HG03432 (cell line): ENCODE data around the gene CACNA1C.

Experiments used
- ATAC-seq: cut with Tn5 transposase; IDR thresholded peaks from one replicate; pipeline ENCODE4 v1.9.1; 2021; ENCODE audit warnings: mild to moderate bottlenecking, moderate library complexity; ENCODE audit not compliant: unreplicated experiment

The CACNA1C gene

DNA sequence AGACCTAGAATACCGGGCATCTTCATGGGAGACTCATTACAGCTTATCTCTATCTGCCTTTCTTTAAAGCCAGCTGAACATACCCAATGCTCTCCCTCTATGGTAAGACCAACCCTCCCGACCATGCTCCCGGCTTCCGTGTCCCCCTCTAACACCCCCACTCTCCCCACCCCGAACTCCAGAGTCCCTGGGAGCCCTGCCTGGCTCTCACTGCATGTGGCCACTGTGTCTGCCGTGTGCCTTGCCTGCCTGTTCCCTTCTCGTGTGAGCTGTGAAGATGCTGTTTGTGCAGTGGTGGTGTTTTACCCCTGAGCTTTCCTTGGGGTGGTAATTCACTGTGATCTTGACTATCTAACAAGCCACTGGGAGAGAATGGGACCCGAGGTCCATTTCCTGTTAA lies 595.6 kb downstream of the CACNA1C start:
- ATAC-seq: no peak

DNA sequence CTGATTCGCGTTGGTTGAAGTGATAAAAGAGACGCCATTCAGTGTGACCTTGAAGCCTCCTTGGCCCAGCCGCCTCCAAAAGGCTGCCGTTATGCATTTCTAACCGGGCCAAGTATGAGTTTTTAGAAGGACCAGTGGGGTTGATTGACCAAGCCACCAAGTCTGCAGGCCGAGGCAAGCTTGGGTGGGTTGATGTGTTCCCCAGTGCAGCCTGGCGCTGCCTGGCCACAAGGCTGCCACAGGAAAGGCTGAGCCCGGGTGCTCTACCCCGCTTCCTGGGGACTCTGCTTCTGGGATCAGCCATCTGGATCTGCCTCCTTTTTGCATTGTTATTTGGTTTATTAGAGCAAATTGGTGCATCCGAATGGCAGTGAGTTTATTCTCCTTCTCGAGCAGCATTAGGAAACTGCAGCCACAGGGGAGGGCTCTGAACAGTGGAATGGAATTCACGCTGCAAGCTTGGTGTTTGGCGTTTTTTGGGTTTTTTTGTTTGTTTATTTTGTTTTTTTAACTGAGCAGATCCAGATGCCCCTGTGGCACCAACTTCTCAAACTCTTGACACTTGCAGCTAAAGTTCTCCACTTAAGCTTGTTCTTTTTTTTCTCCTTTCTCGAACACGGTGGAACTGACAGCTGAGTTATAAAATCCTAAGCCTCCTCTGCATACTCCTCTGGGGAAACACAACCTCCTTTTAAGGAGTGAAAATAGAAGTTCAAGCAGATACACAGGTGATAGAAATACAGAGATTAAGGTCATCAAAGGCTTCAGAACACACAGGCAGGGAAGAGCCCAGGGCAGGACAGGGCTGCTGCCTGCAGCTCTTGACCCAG lies 596.6 kb downstream of the CACNA1C start:
- ATAC-seq: no peak

DNA sequence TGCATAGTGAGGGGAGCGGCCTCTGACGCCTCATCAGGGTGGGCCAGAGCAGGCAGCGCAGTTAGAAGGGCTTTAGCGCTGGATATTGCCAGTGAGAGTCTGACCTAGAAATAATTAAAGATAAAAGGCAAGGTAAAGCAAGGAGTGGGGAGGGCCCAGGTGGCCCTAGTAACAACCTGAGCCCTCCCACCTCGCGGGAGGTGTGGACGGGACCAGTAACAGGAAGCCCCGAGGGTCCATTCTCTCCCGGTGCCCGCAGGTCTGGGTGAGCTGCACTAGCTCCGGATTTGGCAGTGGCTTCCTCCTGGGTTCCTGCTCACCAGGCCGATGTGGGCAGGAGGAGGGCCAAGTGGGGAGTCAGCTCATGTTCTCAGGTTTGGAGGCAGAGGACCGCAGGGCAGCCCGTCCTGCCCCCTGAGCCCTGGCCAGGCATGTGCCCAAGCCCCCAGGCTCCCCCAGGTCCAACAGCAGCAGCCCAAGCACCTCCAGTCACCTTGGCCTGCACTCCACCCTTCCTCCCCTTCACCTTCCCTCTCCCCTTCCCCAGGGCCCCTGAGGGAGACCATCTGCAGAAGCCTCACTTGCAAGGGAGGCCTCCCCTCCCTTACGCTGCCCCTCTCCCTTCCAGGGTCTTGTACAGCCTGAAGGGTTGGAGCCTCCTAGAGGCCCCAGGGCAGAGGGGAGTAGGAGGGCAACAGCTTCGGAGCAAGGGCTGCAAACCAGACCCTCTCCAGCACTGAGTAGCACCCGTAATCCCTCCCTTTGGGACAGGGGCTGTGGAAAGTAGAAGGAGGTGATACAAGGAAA lies 597.7 kb downstream of the CACNA1C start:
- ATAC-seq: no peak

GRCh38 chr12:2651068-2651965 lies 598.5 kb downstream of the CACNA1C start:
- ATAC-seq: no peak

GRCh38 chr12:2652011-2652400 lies 599.2 kb downstream of the CACNA1C start:
- ATAC-seq: no peak

GRCh38 chr12:2652401-2653081 lies 599.8 kb downstream of the CACNA1C start:
- ATAC-seq: no peak

GRCh38 chr12:2653461-2653965 lies 600.7 kb downstream of the CACNA1C start:
- no peak for ATAC-seq

DNA sequence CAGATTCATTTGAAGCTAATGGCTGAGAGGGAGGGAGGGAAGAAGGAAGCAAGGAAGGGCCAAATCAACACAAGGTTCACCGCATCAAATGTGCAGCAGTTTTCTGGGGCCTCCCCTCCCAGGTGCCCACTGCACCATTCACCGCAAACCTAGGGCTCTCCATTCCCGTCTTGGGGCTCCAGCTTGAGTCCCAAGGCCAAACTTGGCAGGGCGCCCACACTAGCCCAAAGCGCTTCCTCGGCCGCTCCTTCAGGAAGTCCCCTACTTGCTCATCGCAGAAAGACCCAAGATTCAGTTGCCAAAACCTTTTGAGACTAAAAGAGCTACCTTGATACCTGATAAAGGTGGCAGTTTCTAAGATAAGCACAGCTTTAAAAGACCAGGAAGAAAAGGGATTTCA lies 601.5 kb downstream of the CACNA1C start:
- no peak for ATAC-seq

- no peak for ATAC-seq
Observed at GRCh38 chr12:2654741-2655140, 602.0 kb downstream of the CACNA1C start.

DNA sequence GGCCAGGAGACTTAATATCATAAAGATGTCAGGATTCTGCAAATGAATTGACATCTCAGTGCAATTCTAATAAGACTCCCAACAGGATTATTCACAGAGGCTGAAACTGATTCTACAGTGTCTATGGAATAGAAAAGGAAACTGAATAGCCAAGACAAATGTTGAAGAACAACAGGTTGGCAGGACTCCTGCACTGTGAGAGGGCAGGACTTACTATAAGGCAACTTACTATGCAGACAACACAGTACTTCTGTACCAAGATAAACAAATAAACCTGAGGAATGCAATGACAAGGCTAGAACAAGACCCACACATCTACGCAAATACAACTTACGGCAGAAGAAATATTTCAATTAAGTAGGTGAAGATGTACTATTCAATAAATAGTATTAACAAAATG lies 609.7 kb downstream of the CACNA1C start:
- ATAC-seq: no peak

DNA sequence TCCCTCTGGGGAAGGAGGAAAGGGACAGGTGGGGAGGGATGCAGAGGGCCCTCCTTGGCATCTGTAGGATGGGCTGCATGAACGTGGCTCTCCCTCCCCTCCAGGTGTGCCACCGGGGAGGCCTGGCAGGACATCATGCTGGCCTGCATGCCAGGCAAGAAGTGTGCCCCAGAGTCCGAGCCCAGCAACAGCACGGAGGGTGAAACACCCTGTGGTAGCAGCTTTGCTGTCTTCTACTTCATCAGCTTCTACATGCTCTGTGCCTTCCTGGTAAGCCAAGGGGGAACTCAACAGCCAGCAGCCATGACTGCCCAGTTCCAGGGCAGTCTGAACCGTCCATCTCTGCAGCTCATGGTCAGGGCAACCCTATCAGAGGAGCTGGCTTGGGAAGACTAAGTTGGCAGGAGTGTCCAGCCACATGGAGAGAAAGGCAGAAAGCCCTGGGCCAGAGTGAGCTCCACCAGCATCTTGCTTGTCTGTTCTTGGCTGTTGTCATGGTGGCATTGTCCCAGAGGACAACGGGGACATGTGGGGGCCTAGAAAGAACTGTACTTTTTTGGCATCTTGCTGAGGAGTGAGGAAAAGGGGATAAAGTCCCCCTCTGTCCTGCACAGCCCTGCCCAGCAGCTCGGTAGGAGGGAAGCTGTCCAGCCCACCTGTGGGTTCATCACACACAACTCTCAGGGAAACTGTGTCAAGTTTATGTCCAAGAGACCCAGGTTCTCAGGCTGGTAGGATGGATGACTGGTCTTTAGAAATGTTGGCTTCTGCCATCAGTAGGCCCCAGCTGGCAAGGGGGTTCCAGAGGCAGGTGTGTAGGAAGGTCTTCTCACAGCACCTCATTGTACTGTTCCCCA lies 612.2 kb downstream of the CACNA1C start:
- ATAC-seq: no peak

DNA sequence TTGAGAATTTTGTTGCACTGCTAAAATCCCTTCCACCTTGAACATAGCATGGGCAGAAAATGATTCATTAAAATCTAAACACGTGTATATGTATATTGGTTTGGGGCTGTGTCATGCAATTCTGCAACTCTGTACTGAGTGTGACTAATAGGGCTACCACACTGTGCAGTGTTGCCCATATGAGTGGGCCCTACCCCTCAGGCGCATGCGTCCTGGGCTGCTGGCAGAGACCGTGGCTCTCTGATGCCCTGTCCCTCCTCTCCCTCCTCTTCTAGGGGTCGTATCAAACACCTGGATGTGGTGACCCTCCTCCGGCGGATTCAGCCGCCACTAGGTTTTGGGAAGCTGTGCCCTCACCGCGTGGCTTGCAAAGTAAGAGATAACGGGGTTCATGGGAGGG lies 613.6 kb downstream of the CACNA1C start:
- no peak for ATAC-seq

- no peak for ATAC-seq
Observed at GRCh38 chr12:2666846-2667245, 614.1 kb downstream of the CACNA1C start.

DNA sequence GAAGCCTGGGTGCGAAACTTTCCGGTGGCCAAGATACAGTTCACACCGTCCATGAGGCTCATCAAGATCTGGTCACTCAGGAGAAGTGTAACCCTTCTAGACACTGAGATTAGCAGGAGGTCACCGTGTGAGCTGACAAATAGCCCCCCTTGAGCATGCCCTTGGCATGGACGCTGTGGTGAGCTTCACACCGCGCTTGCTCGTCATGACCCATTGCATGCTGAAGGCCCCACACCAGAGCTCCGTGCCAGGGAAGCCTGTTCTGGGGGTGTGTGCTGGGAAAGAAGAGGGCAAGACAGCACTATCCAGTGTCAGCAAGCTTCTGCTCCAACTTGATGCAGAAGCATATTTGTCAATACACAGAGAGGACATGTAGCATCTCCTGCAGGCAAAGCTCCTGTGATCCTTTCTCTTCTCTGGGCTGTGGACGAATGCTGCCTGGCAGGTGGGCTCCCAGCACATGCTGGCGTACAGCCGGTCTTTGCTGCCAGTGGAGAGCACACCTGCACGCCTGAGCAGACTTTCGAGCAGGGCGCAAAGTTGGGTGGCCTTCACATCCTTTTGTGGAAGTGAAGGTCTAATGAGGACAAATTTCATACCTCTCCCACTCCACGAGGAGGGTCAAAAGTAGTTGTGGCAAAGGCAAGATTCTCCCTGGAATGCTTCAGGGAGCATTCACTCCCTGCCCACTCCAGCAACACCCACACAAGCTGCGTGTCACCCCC lies 615.1 kb downstream of the CACNA1C start:
- no peak for ATAC-seq

DNA sequence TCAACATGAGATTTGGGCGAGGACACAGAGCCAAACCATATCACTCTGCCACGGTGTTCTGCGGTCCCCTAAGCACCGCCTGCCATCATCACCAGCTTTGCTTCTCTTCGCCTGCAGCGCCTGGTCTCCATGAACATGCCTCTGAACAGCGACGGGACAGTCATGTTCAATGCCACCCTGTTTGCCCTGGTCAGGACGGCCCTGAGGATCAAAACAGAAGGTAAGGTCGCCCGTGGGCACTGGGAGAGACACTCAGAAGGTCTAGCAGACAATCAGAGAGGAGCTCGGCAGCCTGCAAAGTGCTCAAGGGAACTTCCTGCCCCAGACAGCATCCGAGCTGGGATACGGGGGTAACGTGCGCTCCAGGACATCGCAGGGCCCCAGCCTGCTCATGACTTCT lies 616.0 kb downstream of the CACNA1C start:
- no peak for ATAC-seq

- no peak for ATAC-seq
Observed at GRCh38 chr12:2669560-2669959, 616.8 kb downstream of the CACNA1C start.

GRCh38 chr12:2672863-2673262 lies 620.1 kb downstream of the CACNA1C start:
- ATAC-seq: no peak

GRCh38 chr12:2673966-2674810 lies 621.4 kb downstream of the CACNA1C start:
- ATAC-seq: no peak
